NCI-H2107 (cell line): Measurements from ENCODE around the gene NT5C2.

Source experiments
- DNase-seq: peaks from one replicate; lab custom pipeline; 2025; lab: John Stamatoyannopoulos, UW

The NT5C2 gene

DNA sequence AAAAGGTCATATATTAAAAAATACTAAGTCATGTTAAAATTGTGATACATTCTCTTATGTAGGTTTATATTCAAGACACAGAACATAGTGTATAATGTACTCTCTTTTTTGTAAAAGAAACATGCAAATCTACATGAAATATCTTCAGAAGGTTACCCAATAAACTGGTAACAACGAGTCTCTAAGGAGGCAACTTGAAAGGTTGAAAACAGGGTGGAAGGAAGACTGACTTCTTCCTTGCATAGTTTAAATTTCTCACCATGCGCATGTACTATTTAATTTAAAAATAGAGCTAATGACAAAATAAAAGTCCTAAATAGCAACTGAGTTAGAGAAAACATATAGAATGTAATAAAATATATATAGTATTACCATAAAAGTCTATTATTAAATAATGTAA is 132.5 kb downstream of the NT5C2 start:
- no peak for DNase-seq

DNA sequence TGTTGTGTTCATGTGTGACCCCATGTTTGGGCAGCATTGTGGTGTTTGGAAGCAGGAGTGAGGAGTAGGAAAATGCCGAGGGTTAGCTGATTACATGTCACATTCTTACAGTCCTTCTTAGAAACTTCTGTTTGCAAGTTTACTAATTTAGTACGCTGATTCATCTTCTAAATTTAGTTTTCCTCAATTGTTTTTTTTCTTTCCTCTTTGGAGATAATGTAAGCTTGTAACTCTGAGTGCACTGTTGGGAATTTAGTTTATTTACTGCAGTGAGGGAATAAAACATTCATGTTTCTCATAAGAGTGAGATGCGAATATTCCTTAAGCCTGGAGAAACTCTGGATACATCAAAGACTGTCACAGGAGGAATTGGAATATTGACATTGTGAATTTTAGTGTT is 135.0 kb downstream of the NT5C2 start:
- no peak for DNase-seq

- DNase-seq: no peak
Measured at GRCh38 chr10:103055105-103055504, 138.0 kb downstream of the NT5C2 start.

DNA sequence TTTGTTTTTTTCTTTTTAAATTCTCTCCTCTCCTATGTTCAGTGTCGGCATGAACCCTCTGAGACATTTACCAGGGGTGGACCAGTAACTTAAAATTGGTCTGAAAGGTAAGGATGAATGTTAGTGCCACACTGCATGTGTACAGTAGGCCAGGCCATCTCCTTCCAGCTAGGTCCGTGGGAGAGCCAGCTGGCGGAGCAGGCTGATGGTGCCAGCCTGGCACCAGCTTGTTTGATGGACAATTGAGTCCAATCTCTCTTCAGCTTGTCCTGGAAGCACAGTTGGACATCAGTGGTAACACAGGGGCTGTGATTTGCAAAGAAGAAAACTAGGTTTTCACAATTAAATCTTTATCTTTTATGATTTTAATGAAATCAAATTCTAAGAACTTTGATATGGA is 138.5 kb downstream of the NT5C2 start:
- DNase-seq: no peak

DNA sequence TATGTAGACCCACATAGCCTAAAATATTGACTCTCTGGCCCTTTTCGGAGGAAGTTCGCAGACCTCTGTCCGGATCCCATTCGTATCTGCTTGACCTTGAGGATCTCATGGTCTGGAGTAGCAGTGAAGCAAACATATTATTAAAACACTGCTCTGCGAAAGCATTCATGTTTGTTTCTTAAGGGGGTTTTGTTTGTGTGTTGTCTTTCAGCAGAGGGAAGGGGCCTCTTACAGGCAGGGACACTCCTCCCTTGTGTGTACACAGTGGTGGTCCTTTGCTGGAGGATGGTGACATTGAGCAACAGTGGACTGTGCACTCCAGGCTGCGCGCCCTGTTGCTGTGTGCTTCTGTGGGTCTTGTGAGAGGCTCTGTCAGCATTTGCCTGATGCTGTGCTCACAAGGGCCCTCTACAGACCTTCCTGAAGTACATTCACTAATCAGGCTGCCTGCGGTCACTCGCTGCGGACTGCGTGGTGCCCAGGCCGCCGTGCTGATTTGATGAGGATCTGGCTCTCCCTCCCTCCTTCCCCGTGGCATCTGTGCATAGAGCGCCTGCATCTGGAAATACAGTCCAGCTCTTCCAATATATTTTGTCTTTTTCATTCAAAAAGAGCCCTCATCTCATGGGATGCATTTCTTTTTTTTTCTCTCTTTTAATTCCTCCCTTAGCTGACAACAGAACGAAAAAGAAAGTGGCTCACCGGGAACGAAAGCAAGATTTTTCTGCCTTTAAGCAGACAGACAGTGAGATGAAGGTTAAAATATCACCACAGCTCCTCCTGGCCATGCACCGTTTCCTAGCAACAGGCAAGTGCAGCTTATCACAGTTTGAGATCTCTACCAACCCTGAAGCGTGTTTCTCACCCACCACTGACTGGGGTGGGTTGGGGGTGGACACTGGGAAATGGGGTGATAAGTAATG is 139.2 kb downstream of the NT5C2 start:
- DNase-seq: no peak

- DNase-seq: no peak
Measured at GRCh38 chr10:103049237-103049636, 143.8 kb downstream of the NT5C2 start.

DNA sequence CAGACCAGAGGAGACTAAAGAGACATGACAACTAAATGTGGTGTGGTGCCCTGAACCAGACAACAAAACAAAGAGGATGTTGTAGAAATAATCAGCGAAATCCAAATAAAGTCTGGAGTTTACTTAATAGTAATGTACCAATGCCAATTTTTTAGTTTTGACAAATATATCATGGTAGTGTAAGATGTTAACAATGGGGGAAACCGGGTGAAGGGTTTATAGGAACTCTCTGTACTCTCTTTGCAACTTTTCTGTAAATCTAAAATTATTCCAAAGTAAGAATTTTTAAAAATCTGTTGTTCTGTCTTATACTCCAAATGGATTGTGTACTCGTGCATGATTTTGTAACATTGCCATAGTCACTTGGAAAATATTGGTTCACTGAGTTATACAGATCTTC is 145.7 kb downstream of the NT5C2 start:
- DNase-seq: no peak

GRCh38 chr10:103045961-103046360 is 147.1 kb downstream of the NT5C2 start:
- no peak for DNase-seq

DNA sequence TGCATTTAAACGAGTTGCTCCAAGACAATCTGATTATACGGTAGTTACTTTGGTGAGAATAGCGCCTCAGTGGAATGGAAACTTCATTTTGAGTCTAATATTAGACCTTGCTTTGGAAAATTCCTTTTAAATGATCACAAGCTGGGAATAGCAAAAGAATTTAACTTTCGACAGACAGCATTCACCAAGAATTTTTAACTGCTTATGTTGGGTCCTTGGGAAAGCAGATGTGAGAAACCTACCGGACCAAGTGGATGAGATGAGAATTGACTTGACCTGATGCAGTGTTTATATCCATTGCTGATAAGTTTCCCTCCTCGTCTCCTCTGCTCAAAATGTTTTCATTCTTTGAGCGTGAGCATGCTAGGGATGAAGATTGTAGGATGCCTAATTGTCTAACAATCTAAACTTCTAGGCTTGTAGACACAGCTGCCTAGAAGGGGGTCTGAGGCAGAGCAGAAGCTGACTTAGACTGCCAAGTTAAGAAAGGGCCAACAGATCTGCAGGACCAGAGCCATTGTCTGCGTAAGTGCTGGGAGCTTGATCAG is 148.1 kb downstream of the NT5C2 start:
- no peak for DNase-seq

DNA sequence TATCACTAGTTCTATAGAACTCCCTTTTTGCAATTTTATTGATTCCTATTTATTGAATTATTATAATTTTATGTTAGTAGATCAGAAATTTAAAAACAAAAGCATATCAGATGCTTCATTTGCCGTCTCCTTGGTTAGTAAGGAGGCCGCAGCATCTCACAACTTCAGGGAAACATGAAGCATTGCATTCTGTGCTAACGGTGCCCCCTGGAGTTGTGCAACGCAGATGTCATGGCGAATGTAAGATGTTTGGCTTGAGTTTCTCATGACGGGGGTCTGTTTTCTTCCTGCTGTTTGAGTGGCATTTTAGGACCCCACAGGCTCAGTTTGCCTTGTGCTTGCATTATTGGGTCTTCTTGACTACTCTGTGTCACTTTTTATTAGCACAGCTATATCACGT is 150.2 kb downstream of the NT5C2 start:
- DNase-seq: no peak

- DNase-seq: peak; percentile 9
Measured at GRCh38 chr10:103042129-103042528, 150.9 kb downstream of the NT5C2 start.

GRCh38 chr10:103041391-103041790 is 151.7 kb downstream of the NT5C2 start:
- no peak for DNase-seq

GRCh38 chr10:103040418-103040817 is 152.7 kb downstream of the NT5C2 start:
- no peak for DNase-seq

- no peak for DNase-seq
Measured at GRCh38 chr10:103038570-103038969, 154.5 kb downstream of the NT5C2 start.
